HL-60/S4 treated with phorbol 12-myristate 13-acetate at 8.2 ng/mL for 4 days and 3 days (cell line): ENCODE measurements around the gene CEMIP2.

Experiments
- in situ Hi-C: fragments of 300-500 bp; cut with MboI; formaldehyde crosslinking; loops from 2 replicates; pipeline ENCODE4 v1.15.0; 2022; ENCODE audit warnings: low sequenced_read_pairs

CEMIP2 gene

DNA sequence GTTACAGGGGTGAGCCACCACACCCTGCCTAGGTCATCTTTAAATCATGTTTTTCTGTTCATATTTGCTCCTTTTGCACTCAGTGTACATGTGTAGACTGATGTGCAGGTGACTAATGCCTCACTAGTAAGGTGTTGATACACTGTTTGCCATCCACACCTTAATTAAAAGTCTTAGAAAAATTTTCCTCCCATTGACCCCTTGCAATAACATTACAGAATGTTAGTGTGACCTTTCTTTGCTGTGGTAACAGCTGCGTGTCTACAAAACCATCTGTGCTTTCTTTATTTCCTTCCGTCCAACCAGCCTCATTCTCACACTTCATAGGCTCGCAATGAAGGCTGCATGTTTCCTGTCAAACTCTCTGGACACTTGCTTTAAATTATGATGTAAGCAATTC lies 6.6 kb upstream of the CEMIP2 start:
- in situ Hi-C loops: loop anchor here (25.0 kb wide), 1 partner anchor 1037 kb away; no protein-coding TSS in a partner anchor

DNA sequence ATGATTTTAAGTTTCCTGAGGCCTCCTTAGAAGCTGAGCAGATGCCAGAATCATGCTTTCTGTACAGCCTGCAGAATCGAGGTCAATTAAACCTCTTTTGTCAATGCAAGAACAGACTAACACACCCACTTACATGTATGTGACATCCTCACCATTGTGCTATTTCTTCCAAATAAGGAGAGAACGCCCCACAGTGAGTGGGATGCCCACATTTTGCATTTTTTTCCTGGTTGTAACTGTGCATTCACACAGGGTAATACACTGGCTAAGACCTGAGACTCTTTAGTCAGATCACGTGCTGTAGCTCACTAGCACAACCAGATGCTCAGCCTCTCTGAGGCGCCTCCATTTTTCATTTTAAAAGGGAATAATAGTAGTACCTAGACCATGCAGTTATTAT lies 4.4 kb upstream of the CEMIP2 start:
- in situ Hi-C loops: no loop called here

- in situ Hi-C loops: no loop called here
These were observed 1.9 kb upstream of the CEMIP2 start for GRCh38 chr9:71770170-71770569.

DNA sequence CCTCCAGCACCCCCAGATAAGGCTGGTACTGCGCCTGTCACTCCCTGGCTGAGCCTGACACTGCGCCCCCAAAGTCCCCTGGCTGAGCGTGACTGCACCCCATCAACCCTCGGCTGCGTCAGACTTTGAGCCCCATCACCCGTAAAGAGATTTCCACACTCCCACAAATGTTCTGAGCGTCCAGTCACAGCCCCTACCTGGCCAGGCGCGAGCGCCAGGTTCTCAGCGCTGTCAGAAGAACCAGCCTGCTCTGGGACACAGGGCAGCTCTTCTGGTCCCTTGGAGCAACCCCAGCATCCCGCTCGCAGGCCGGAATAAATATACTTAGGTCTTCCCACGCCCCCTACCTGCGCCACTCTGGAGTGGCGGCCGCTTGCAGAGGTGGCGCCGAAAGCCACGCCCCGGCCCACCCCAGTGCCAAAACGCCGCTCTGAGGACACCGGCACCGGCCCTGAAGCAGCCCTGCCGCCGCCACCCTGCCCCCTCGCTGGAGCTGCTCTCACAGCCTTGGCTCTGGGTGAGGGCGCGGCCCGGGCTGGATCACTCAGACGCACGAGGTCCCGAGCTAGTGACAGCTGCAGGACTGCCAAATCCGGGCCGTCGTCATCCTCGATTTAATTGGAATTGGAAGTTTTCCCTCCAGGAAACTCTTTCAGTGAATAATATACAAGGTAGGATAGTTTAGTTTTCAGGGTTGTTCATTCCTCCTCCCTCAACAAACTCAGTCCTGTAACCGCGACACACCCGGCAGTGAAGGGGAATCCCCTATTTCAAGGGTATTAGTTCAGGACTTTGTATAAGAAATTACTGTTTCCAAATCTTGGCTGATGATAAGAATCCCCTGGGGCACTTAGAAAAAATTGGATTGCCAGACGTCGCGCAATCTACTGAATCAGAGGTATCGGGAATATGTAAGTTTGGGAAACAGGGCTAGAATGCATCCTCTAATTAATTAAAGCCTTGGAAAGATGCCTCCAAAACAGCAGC lies 1.2 kb upstream of the CEMIP2 start:
- in situ Hi-C loops: no loop called here

- in situ Hi-C loops: no loop called here
These were observed 464 bp downstream of the CEMIP2 start for GRCh38 chr9:71767776-71768321.

DNA sequence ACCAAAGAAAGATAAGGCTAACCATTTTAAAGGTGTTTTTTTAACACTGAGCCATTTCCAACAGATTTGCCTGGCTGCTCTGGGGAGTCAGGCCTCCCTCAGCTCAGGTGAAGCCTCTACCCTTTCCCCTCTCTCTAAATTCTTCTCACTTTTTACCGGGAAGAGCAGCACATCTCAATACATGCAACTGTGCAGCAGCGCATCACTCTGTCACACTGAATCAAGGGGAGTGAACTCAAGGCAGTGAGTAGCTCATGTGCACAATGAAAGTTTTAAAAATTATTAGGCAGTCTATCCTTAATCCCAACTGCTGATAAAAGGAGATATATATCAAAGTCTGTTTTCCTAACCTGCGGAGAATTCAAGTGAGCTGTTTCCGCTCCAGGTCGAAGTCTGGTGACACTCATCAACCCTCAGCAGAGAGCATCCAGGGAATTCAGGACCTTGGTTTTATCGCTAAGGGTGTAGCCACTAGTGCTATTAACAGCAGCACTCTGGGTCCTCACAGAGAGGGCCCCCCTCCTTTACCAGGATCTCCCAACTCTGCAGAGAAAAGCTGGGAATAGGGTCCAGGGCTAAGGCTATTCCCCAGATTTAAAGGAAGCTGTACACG lies 1.0 kb downstream of the CEMIP2 start:
- in situ Hi-C loops: no loop called here

GRCh38 chr9:71766663-71767062 lies 1.6 kb downstream of the CEMIP2 start:
- in situ Hi-C loops: no loop called here

DNA sequence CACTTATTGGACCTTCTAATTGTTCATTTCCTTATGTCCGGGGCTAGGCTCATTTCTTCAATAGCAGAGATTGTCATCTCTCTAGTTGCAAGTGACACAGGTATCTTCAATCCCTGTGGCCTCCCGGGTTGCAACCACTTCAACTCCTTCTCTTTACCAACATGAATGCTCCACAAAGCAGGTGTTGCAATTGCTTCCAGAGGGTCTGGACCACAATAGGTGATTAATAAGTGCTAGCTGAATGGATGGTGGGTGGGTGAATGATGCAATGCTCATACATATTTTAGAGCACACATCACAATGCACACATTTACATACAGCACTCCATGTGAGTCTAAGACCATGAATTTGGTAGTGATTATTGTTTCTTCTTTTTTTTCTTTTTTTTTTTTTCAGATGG lies 2.6 kb downstream of the CEMIP2 start:
- in situ Hi-C loops: no loop called here

DNA sequence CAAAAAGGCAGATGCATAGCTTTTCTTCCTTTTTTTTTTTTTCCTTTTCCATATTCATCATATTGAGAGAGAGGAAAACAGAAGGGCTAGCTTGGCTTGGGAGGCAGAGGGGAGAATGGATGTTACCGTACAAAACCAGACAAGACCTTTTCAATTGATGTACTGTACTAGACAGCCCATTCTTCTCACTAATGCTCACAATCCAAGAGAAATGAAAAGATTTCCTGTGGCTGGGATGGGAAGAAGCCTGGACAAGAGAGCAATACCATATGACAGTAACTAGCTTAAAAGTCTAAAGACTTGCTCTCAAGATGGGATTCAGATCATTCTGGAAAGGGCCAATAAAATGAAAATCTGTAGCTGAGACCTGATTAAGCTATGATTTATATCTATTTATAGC lies 3.4 kb downstream of the CEMIP2 start:
- in situ Hi-C loops: no loop called here

GRCh38 chr9:71764463-71764862 lies 3.9 kb downstream of the CEMIP2 start:
- in situ Hi-C loops: no loop called here

DNA sequence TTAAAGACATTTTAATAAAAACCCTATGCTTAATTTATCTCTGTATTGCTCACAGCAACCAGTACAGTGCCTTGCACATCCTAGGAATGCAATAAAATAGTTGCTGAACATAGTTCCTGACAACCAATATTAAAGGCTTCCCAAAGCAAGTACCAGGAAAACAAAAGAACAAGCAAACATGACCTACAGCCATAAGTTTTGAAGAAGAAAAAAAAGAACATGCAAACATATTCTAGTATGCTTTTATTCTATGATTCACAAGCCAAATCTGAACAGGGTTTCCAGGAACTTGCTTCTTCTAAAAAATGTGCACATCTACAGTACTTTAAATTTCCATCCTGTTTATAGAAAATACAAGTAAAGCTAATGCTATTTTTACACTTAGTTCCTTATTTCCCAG lies 4.5 kb downstream of the CEMIP2 start:
- in situ Hi-C loops: no loop called here

DNA sequence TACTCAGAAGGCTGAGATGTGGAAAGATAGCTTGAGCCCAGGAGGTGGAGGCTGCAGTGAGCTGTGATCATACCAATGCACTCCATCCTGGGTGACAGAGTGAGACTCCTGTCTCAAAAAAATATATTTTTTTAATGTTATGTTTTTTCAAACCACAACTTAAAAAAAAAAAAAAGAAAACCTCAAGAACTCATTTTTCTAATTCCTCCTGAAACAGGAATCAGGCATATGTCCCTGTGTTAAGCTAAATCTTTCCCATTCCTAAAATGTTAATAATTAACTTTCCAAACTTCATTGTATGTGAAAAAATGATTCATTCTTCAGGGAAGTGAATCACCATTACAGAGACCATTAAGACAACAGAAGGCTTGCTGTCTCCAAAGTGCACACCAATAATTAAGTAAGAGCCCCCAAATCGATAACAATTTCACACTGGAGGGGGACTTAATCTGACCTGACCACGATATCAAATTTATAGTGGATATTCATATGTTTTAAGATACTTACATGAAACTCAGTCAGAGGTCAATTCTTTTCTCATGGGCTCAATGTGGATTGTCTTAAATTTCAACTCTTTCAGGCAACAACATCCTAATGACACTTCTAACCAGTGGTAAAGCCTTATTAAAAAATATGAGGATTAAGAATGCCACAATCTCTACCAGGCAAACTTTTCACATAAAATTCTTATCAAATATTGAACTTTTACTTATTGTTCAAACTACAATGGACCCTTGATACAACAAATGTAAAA lies 5.2 kb downstream of the CEMIP2 start:
- in situ Hi-C loops: no loop called here

DNA sequence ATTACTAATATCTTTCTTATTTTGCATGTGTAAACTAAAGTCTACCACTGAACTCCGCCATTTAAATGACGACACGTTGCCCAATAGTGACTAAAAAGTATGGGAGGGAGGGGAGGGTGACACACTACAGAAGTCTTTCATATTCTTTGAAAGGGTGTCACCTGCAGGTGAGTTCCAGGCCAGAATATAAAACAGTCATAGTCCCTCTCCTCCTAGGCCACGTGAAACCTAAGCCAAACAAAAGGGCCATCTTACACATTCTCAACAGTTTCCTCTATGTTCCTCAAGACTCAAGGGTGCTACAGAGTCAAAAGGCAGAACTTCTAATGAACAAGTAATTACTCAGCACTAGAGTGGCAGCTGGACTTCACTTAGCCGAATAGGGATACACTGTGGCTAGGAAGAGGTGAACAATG lies 6.4 kb downstream of the CEMIP2 start:
- in situ Hi-C loops: no loop called here

- in situ Hi-C loops: no loop called here
These were observed 7.4 kb downstream of the CEMIP2 start for GRCh38 chr9:71760901-71761300.

DNA sequence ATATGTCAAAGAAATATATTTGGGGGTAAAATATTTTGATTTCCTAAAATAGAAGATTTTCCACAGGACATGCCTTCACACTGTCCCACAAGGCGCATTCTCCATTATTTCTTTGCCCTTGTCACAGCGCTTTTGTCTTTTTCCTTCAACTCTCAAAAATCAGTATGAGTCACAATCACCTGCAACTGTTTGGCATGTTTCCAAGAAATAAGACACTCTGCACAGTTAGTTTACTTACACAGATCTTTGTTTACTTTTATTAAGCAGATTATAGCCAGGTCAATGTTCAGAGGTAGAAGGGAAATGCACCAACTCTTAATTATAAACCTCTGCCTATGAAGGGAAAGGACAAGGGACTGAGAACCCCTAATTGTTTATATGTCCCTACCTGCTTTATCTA lies 9.5 kb downstream of the CEMIP2 start:
- in situ Hi-C loops: no loop called here

- in situ Hi-C loops: no loop called here
These were observed 10.0 kb downstream of the CEMIP2 start for GRCh38 chr9:71758277-71758676.

DNA sequence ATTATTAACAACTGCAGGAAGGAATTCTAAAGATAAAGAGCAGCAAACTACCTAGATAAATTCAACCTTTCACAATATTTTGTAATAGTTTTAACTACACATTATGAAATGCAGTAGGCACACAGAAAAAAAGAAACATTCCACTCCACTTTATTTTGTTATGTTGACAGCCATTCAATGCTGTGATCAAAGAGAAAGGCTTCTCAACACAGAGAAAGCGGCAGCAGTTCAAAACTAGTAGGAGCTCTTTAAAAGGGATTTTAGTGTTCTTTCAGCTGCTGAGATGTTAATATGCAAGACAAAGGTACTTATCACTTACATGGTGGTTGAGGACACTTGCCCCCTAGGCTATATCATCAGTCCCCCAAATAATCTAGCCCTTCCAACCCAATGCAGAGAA lies 11.6 kb downstream of the CEMIP2 start:
- in situ Hi-C loops: no loop called here

DNA sequence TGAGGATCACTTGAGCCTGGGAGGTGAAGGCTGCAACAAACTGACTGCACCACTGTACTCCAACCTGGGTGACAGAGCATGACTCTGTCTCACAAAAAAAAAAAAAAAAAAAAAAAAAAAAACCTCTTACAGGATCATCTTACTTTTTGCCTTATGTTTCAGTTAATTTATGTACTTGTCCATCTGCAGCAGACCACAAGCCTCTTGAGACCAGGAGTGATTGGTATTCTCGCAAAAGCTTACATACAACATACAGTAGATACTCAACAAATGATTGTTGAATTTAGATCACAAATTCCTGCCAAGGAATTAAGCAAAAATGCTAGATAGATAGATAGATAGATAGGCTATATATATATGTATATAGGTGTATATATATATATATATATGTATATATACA lies 12.4 kb downstream of the CEMIP2 start:
- in situ Hi-C loops: no loop called here

DNA sequence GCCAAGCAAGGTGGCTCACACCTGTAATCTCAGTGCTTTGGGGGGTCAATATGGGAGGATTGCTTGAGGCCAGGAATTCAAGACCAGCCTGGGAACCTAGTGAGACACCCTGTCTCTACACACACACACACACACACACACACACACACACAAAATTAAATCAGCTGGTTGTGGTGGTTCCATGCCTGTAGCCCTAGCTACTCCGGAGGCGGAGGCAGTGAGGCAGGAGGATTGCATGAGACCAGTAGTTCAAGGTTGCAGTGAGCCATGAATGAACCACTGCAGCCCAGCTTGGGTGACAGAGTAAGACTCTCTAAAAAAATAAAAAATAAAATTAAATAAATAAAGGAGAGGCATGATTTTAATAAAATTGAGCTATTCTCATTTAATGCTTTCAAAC lies 13.1 kb downstream of the CEMIP2 start:
- in situ Hi-C loops: no loop called here

DNA sequence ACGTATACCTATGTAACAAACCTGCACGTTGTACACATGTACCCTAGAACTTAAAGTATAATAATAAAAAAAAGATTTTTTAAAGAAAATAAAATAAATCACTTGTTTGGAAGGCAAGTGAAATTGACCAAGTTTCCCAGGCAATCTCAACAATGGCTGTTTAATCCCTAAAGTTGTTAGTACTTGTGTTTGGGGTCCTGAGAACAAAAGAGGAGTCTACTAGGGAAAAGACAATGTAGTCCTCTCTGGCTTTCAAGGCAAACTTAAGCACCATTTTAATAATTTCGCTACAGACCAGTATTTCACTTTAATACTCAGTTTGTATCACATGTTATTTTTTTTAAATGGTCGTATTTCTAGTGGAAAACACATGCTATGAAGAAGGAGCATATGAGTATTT lies 14.2 kb downstream of the CEMIP2 start:
- in situ Hi-C loops: no loop called here

- in situ Hi-C loops: no loop called here
These were observed 15.4 kb downstream of the CEMIP2 start for GRCh38 chr9:71752928-71753327.
